Mucosa of rectum (tissue), 2 donors: Measurements from ENCODE around the gene GPR139.

Experiments
- H3K27ac ChIP-seq, 2 donors: one replicate each; pipeline ENCODE4 v1.7.0; 2013; ENCODE audit warnings: inconsistent platforms in 2 of 2, low read depth in 2 of 2, low read length in 2 of 2
- H3K27me3 ChIP-seq, 2 donors: one replicate each; pipeline ENCODE4 v1.7.0; 2013; ENCODE audit warnings: low read length in 2 of 2; ENCODE audit not compliant: control insufficient read depth in 2 of 2, insufficient read depth in 2 of 2
- H3K36me3 ChIP-seq, 2 donors: one replicate each; pipeline ENCODE4 v1.7.0; 2013; ENCODE audit warnings: low read length in 2 of 2; ENCODE audit not compliant: control insufficient read depth in 2 of 2, insufficient read depth in 2 of 2
- H3K4me1 ChIP-seq, 2 donors: one replicate each; pipeline ENCODE4 v1.7.0; 2013; ENCODE audit warnings: low read length in 2 of 2, mild to moderate bottlenecking in 1 of 2; ENCODE audit not compliant: control insufficient read depth in 2 of 2, insufficient read depth in 2 of 2
- H3K4me3 ChIP-seq, 2 donors: one replicate each; pipeline ENCODE4 v1.7.0; 2013; ENCODE audit warnings: low read length in 2 of 2
- H3K9ac ChIP-seq, 2 donors: one replicate each; pipeline ENCODE4 v1.7.0; 2013; ENCODE audit warnings: low read length in 2 of 2, low read depth in 1 of 2, mild to moderate bottlenecking in 1 of 2
- H3K9me3 ChIP-seq, 2 donors: one replicate each; pipeline ENCODE4 v1.7.0; 2013; ENCODE audit warnings: low read length in 2 of 2; ENCODE audit not compliant: control insufficient read depth in 2 of 2
- donor health status: healthy.
- donor health status: Normal muscosa, but diverticular disease.

The GPR139 gene

DNA sequence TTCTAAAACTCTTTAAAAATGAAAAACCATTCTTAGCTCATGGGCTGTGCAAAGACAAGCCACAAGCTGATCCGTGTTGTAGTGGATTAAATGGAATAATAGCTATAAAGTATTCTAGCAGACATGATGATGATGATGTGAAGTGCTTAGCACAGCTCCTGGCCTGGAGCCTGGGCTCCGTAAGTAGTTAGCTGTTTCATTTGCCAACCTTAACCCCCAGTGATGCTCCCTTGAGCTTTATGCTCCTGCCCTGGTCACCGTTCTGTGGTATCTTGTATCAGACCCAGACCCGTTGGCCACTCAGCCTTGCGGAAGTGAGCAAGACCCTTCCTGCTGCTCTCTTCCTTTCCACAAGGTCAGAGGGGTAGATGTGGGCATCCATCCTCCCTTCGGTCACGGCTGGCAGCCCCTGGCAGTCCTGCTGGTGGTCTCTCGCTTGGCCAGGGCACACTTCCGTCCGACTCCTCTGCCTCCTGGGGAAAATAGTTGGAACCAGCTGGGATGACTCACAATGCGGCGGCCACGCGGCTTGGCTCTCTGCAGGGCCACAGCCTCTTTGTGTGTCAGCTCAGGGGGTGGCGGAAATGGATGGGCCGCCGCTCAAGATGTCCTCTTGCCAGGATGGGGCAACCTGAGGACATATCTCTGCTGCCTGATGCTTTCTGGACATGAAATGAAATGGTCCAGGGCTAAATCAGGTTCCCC lies 79.1 kb downstream of the GPR139 start:
- Histone ChIP-seq H3K27ac (no peak overlapping the region), H3K9me3 (no peaks in the 10 kb centered on the region), H3K9ac (no peak overlapping the region), H3K27me3 (no peaks in the 10 kb centered on the region), H3K36me3 (no peaks in the 10 kb centered on the region), H3K4me1 (no peaks in the 10 kb centered on the region), H3K4me3 (no peak overlapping the region)

DNA sequence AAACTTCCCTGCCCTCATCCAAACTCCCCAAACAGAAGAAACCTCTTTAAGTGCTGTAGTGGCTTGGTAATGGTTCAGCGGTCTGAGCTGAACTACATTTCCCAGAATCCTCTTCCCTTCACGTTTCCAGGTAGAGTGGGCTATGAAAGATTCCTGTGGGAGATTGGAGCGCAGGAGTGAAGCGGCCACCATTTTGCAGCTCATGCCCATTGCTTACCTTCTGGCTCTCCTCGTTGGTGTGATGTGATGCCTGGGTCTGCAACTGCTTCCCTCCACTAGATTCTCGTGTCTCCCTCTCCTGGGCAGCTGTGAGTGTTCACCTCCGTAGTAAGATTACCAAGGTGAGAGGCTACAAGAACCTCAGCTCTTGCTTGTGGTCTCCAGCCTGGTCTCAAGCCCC lies 82.1 kb downstream of the GPR139 start:
- no peaks in the 10 kb centered on the region for H3K4me1 ChIP-seq
- no peak overlapping the region for H3K27ac ChIP-seq
- H3K4me3 ChIP-seq: no peak overlapping the region
- H3K27me3 ChIP-seq: peaks cover 0 to 3% of the 10 kb centered on the region in 2 donors
- no peak overlapping the region for H3K9ac ChIP-seq
- no peaks in the 10 kb centered on the region for H3K9me3 ChIP-seq
- H3K36me3 ChIP-seq: no peaks in the 10 kb centered on the region

DNA sequence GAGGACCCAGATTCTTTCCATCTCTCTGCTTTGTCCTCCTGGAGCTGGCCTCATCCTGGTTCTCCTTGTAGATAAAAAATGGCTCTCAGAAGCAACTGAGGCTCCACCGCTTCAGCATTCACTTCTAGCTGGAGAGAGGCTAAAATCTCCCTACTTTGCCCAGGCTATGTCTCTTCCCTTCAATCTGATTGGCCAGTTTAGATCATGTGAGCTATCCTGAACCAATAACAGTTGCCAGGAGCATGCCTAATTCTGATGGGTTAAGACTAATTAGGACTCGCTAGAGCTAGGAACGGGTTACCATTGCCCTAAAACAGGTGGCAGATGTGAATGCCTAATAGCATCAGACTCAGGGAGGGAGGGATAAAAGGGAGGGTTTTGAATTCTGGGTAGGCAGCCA lies 89.6 kb downstream of the GPR139 start:
- Histone ChIP-seq H3K27ac (no peak overlapping the region), H3K4me1 (no peaks in the 10 kb centered on the region), H3K36me3 (no peaks in the 10 kb centered on the region), H3K9ac (no peak overlapping the region), H3K4me3 (no peak overlapping the region), H3K27me3 (peaks cover 0 to 3% of the 10 kb centered on the region in 2 donors), H3K9me3 (no peaks in the 10 kb centered on the region)
